ENCODE results near the gene IQCK.

The IQCK gene

GRCh38 chr16:19876501-19877059 lies 158.5 kb downstream of the IQCK start:
- no peak overlapping the region for H4K91ac ChIP-seq (ENCODE audit: low read length)
- H3K14ac ChIP-seq (ENCODE audit: low read length in 2 of 2) = no peak overlapping the region
- H3K23ac ChIP-seq (ENCODE audit: low read length in 2 of 2) = no peak overlapping the region
- H2BK15ac ChIP-seq (ENCODE audit: low read depth, poor library complexity, severe bottlenecking) = no peak overlapping the region
- 92% methylated on average over 10 of the region's 10 CpGs for WGBS
- no peak overlapping the region for H3K4me2 ChIP-seq (ENCODE audit: low read length, poor library complexity, severe bottlenecking)
- H3K27me3 ChIP-seq (ENCODE audit: control insufficient read depth in 1 of 2, insufficient read depth in 1 of 2, low read length in 2 of 2) = no peaks in the 10 kb centered on the region
- no peak overlapping the region for H2BK5ac ChIP-seq (ENCODE audit: low read depth, low read length, poor library complexity, severe bottlenecking)
- H2AK5ac ChIP-seq (ENCODE audit: low read length, severe bottlenecking) = no peak overlapping the region
- no peak overlapping the region for H2BK120ac ChIP-seq (ENCODE audit: low read depth, low read length)
- peaks cover 5 to 11% of the 10 kb centered on the region in 2 experiments for H3K36me3 ChIP-seq (ENCODE audit: control insufficient read depth in 1 of 2, insufficient read depth in 2 of 2, low read depth in 1 of 2, low read length in 2 of 2)
- H2AFZ ChIP-seq (ENCODE audit: low read depth, low read length) = no peak overlapping the region
- H4K8ac ChIP-seq (ENCODE audit: low read length) = no peak overlapping the region
- peaks cover 14% of the 10 kb centered on the region for H3K79me1 ChIP-seq (replicated peaks; ENCODE audit: low read length, poor library complexity, severe bottlenecking)
- H3K9ac ChIP-seq (ENCODE audit: low read length) = no peak overlapping the region
- H3K9me3 ChIP-seq (ENCODE audit: control insufficient read depth, low read length) = no peaks in the 10 kb centered on the region
- no peak overlapping the region for H3K27ac ChIP-seq (ENCODE audit: low read length, poor library complexity, severe bottlenecking)
- no peak overlapping the region for H3K18ac ChIP-seq (ENCODE audit: low read depth in 1 of 2, low read length in 2 of 2)
- H3K4ac ChIP-seq (ENCODE audit: low read depth in 1 of 2, low read length in 2 of 2) = no peak overlapping the region
- H2BK12ac ChIP-seq (ENCODE audit: low read length in 2 of 2) = no peak overlapping the region
- no peak overlapping the region for H3K4me3 ChIP-seq (ENCODE audit: insufficient read depth in 1 of 2, low read depth in 1 of 2, low read length in 2 of 2)
- H3K4me1 ChIP-seq (ENCODE audit: control insufficient read depth, insufficient read depth, low read depth, low read length) = peaks cover 7% of the 10 kb centered on the region
- no peak for DNase-seq

GRCh38 chr16:19878757-19879156 lies 160.7 kb downstream of the IQCK start:
- H4K91ac ChIP-seq (ENCODE audit: low read length) = no peak overlapping the region
- 95% methylated on average over 11 of the region's 11 CpGs for WGBS

GRCh38 chr16:19879241-19879792 lies 161.2 kb downstream of the IQCK start:
- no peak overlapping the region for H2AK5ac ChIP-seq (ENCODE audit: low read length, severe bottlenecking)
- H3K27ac ChIP-seq (ENCODE audit: low read length, poor library complexity, severe bottlenecking) = no peak overlapping the region
- no peak overlapping the region for H3K4me2 ChIP-seq (ENCODE audit: low read length, poor library complexity, severe bottlenecking)
- no peak overlapping the region for H4K8ac ChIP-seq (ENCODE audit: low read length)
- H3K36me3 ChIP-seq (ENCODE audit: control insufficient read depth in 1 of 2, insufficient read depth in 2 of 2, low read depth in 1 of 2, low read length in 2 of 2) = no peaks in the 10 kb centered on the region
- no peak overlapping the region for H3K14ac ChIP-seq (ENCODE audit: low read length in 2 of 2)
- DNase-seq = peak; percentile 50
- H3K79me1 ChIP-seq (replicated peaks; ENCODE audit: low read length, poor library complexity, severe bottlenecking) = peaks cover 19% of the 10 kb centered on the region
- H2BK12ac ChIP-seq (ENCODE audit: low read length in 2 of 2) = no peak overlapping the region
- H3K9ac ChIP-seq (ENCODE audit: low read length) = no peak overlapping the region
- no peak overlapping the region for H4K91ac ChIP-seq (ENCODE audit: low read length)
- peaks cover 18% of the 10 kb centered on the region for H3K4me1 ChIP-seq (ENCODE audit: control insufficient read depth, insufficient read depth, low read depth, low read length)
- no peak overlapping the region for H3K4me3 ChIP-seq (ENCODE audit: insufficient read depth in 1 of 2, low read depth in 1 of 2, low read length in 2 of 2)
- no peak overlapping the region for H2BK5ac ChIP-seq (ENCODE audit: low read depth, low read length, poor library complexity, severe bottlenecking)
- H3K9me3 ChIP-seq (ENCODE audit: control insufficient read depth, low read length) = no peaks in the 10 kb centered on the region
- H3K23ac ChIP-seq (ENCODE audit: low read length in 2 of 2) = no peak overlapping the region
- H2AFZ ChIP-seq (ENCODE audit: low read depth, low read length) = no peak overlapping the region
- no peaks in the 10 kb centered on the region for H3K27me3 ChIP-seq (ENCODE audit: control insufficient read depth in 1 of 2, insufficient read depth in 1 of 2, low read length in 2 of 2)
- no peak overlapping the region for H2BK15ac ChIP-seq (ENCODE audit: low read depth, poor library complexity, severe bottlenecking)
- WGBS = 73% methylated on average over 13 of the region's 13 CpGs
- no peak overlapping the region for H2BK120ac ChIP-seq (ENCODE audit: low read depth, low read length)
- no peak overlapping the region for H3K4ac ChIP-seq (ENCODE audit: low read depth in 1 of 2, low read length in 2 of 2)
- H3K18ac ChIP-seq (ENCODE audit: low read depth in 1 of 2, low read length in 2 of 2) = no peak overlapping the region

More at GRCh38 chr16:19878757-19879156, 160.7 kb downstream of the IQCK start:
- Histone ChIP-seq H3K4me1 (ENCODE audit: control insufficient read depth, insufficient read depth, low read depth, low read length) (peaks cover 14% of the 10 kb centered on the region), H3K23ac (ENCODE audit: low read length in 2 of 2) (no peak overlapping the region), H3K4me2 (ENCODE audit: low read length, poor library complexity, severe bottlenecking) (no peak overlapping the region), H3K79me1 (replicated peaks; ENCODE audit: low read length, poor library complexity, severe bottlenecking) (peaks cover 17% of the 10 kb centered on the region), H3K9ac (ENCODE audit: low read length) (no peak overlapping the region), H2BK120ac (ENCODE audit: low read depth, low read length) (no peak overlapping the region), H3K18ac (ENCODE audit: low read depth in 1 of 2, low read length in 2 of 2) (no peak overlapping the region), H2BK12ac (ENCODE audit: low read length in 2 of 2) (no peak overlapping the region), H3K9me3 (ENCODE audit: control insufficient read depth, low read length) (no peaks in the 10 kb centered on the region), H4K8ac (ENCODE audit: low read length) (no peak overlapping the region), H3K4ac (ENCODE audit: low read depth in 1 of 2, low read length in 2 of 2) (no peak overlapping the region), H3K27ac (ENCODE audit: low read length, poor library complexity, severe bottlenecking) (no peak overlapping the region), H2BK5ac (ENCODE audit: low read depth, low read length, poor library complexity, severe bottlenecking) (no peak overlapping the region), H3K36me3 (ENCODE audit: control insufficient read depth in 1 of 2, insufficient read depth in 2 of 2, low read depth in 1 of 2, low read length in 2 of 2) (no peaks in the 10 kb centered on the region), H3K4me3 (ENCODE audit: insufficient read depth in 1 of 2, low read depth in 1 of 2, low read length in 2 of 2) (no peak overlapping the region), H2AFZ (ENCODE audit: low read depth, low read length) (no peak overlapping the region), H2AK5ac (ENCODE audit: low read length, severe bottlenecking) (no peak overlapping the region), H3K27me3 (ENCODE audit: control insufficient read depth in 1 of 2, insufficient read depth in 1 of 2, low read length in 2 of 2) (no peaks in the 10 kb centered on the region), H2BK15ac (ENCODE audit: low read depth, poor library complexity, severe bottlenecking) (no peak overlapping the region), H3K14ac (ENCODE audit: low read length in 2 of 2) (no peak overlapping the region)
- DNase-seq = no peak

- peaks cover 0 to 10% of the 10 kb centered on the region in 2 experiments for H3K27me3 ChIP-seq (ENCODE audit: control insufficient read depth in 1 of 2, insufficient read depth in 1 of 2, low read length in 2 of 2)
- no peaks in the 10 kb centered on the region for H3K36me3 ChIP-seq (ENCODE audit: control insufficient read depth in 1 of 2, insufficient read depth in 2 of 2, low read depth in 1 of 2, low read length in 2 of 2)
- WGBS = over 99% methylated on average over 6 of the region's 7 CpGs
- H3K27ac ChIP-seq (ENCODE audit: low read length, poor library complexity, severe bottlenecking) = no peak overlapping the region
- H4K8ac ChIP-seq (ENCODE audit: low read length) = no peak overlapping the region
- no peak overlapping the region for H4K91ac ChIP-seq (ENCODE audit: low read length)
- H3K4me3 ChIP-seq (ENCODE audit: insufficient read depth in 1 of 2, low read depth in 1 of 2, low read length in 2 of 2) = no peak overlapping the region
- H3K14ac ChIP-seq (ENCODE audit: low read length in 2 of 2) = no peak overlapping the region
- no peak overlapping the region for H2BK12ac ChIP-seq (ENCODE audit: low read length in 2 of 2)
- H2AFZ ChIP-seq (ENCODE audit: low read depth, low read length) = no peak overlapping the region
- DNase-seq = no peak
- H2BK120ac ChIP-seq (ENCODE audit: low read depth, low read length) = no peak overlapping the region
- no peak overlapping the region for H2BK5ac ChIP-seq (ENCODE audit: low read depth, low read length, poor library complexity, severe bottlenecking)
- peaks cover 26% of the 10 kb centered on the region for H3K4me1 ChIP-seq (ENCODE audit: control insufficient read depth, insufficient read depth, low read depth, low read length)
- H2BK15ac ChIP-seq (ENCODE audit: low read depth, poor library complexity, severe bottlenecking) = no peak overlapping the region
- H3K4ac ChIP-seq (ENCODE audit: low read depth in 1 of 2, low read length in 2 of 2) = no peak overlapping the region
- no peak overlapping the region for H2AK5ac ChIP-seq (ENCODE audit: low read length, severe bottlenecking)
- H3K9ac ChIP-seq (ENCODE audit: low read length) = no peak overlapping the region
- H3K79me1 ChIP-seq (replicated peaks; ENCODE audit: low read length, poor library complexity, severe bottlenecking) = peaks cover 17% of the 10 kb centered on the region
- H3K18ac ChIP-seq (ENCODE audit: low read depth in 1 of 2, low read length in 2 of 2) = no peak overlapping the region
- no peak overlapping the region for H3K4me2 ChIP-seq (ENCODE audit: low read length, poor library complexity, severe bottlenecking)
- no peaks in the 10 kb centered on the region for H3K9me3 ChIP-seq (ENCODE audit: control insufficient read depth, low read length)
- no peak overlapping the region for H3K23ac ChIP-seq (ENCODE audit: low read length in 2 of 2)
Measured at GRCh38 chr16:19881028-19881427, 163.0 kb downstream of the IQCK start.

Data from mesenchymal stem cell (in vitro differentiated cells and primary cell).